AG09319 (cell line): ENCODE results near the gene TTLL8.

ENCODE experiments used
- DNase-seq: peaks from one replicate; pipeline ENCODE4 v3.0.0-alpha.2; 2010; ENCODE audit warnings: low read depth; ENCODE audit errors: extremely low read depth
- CTCF ChIP-seq: IDR thresholded peaks from 2 replicates; pipeline ENCODE4 v1.5.1; 2011; ENCODE audit warnings: low read depth, mild to moderate bottlenecking, inconsistent platforms, low read length, moderate library complexity

The TTLL8 gene

DNA sequence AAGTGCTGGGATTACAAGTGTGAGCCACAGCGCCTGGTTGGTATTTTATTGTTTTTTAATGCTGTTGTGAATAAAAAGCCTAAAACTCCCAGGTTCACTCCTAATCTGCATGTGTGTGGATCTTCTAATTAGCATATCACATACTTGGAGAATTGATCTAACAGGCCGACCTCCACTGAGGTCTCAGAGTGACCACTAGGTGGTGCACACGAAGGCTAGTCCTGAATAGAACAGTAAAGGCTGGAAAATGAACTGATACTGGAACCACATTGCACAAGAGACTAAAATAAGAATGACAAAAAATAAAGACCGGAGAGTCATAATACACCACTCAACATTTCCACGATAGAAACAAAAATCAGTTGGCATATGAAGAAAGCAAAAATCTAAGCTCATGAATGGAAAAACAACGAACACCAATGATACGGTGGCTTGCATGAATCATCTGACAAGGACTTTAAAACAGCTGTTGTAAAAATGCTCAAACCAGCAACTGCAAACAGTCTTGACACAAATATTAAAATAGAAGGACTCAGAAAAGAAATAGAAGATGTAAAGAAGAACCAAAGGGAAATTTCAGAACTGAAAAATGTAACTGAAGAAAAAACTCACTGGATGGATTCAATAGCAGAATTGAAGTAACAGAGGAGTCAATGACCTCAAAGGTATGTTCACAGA, 78.4 kb downstream of the TTLL8 start:
- DNase-seq: no peak
- peak; percentile 60 for TF ChIP-seq CTCF

- no peak for DNase-seq
- TF ChIP-seq CTCF: no peak
Measured at GRCh38 chr22:49977578-49977977, 80.5 kb downstream of the TTLL8 start.

DNA sequence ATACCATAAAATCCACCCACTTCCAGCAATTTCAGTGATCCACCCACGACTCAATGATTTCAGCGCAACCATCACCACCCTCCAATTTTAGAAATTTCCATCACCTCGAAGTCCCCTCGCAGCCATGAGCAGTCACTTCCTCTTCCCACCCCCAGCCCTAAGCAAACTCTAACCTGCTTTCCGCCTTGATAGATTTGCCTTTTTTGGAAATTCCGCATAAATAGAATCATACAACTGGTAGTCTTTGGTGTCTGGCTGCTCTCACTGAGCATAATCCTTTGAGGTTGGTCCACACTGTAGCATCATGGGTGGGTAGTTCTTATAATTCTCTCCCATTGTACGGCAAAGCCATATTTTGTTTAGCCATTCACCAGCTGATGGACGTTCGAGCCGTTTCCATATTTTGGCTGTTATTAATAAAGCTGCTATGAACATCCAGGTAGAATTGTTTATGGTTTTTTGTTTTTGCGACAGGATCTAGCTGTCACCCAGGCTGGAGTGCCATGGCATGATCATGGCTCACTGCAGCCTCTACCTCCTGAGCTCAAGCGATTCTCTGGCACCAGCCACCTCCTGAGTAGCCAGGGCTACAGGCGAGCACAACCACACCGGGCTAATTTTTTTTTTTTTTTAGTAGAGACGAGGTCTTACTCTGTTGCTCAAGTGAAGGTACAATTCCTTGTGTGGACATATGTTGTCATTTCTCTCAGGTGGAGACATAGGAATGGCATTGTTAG, 81.5 kb downstream of the TTLL8 start:
- DNase-seq: no peak
- no peak for TF ChIP-seq CTCF

GRCh38 chr22:49975543-49976389, 82.3 kb downstream of the TTLL8 start:
- no peak for DNase-seq
- TF ChIP-seq CTCF: no peak

- TF ChIP-seq CTCF: no peak
- no peak for DNase-seq
Measured at GRCh38 chr22:49973018-49973961, 84.8 kb downstream of the TTLL8 start.

DNA sequence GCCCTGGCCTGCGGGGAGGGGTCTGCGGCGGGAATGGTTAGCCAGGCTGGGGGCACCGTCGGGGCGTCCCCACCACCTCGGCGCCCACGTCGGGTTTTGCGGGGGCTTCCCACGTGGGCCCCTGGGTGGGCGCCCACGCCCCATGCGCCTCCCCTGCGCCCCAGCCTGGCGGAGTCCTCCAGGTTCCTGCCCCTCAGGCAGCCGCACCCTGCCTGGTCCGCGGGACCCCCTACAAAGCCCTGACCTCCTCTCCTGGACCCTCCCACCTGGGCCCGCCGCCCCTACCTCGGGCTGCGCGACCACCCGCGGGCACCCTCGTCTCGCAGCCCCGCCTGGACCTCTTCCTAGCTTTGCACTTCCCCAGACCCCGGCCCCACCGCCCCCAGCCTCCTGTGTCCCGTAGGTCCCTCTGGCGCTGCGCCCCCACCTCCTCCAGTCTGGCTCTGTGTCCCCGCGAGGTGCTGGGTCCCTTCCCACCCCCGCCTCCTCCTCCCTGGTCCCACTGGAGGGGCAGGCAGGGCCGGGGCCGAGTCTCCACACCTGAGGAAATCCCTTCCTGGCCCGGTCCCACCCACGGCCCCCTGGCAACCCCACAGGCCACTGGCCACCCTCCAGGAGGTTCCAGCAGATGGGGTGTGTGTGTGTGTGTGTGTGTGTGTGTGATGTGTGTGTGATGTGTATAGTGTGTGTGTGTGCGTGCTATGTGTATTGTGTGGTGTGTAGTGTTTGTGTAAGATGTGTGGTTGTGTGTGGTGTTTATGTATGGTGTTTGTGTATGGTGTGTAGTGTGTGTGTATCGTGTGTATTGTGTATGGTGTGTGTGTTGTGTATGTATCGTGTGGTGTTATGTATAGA, 85.7 kb downstream of the TTLL8 start:
- TF ChIP-seq CTCF: no peak
- DNase-seq: no peak
